ENCODE measurements around the gene FLNC. TPM values are rescaled to one million over a fixed set of nuclear protein-coding genes. Genes with fewer than 3 reads are reported as not detected.

The FLNC gene
- total RNA-seq, 1 donor from 2014 or later, result 149 TPM

DNA sequence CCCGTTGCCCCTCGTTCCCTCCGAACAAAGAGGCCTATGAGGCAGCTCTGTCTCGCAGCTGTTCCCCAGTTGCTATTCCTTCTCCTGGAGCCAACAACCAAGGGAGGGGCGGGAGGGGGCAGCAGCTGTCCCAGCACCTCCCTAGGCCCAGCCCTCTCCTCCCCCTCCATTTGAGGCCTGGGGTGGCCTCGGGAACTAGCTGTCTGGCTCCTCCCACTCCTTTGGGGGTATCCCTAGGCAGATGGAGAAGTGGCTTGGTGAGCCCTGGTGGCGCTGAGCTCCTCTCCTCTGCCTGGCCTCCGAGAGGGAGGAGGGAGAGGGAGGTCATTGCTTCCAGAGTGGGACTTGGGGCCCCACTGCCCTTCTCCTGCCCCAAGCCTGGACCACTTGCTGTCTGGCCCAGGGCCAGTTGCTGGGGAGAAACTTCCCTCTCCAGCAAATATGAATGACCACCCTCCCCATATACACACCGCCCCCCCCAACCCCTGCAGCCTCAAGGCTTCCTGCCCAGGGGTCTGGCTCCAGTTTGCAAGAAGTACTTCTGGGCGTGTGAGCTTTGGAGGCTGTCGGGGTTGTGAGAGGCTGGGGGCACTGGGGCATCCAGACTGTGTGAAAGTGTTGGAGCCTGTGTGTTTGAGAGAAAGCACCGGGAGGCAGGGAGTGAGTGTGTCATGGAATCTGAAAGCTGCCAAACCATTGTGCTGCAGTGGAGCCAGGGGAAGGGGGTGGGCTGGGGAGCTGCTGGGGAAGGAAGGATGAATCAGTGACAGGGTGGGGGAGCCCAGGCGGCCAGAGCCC lies 3.1 kb downstream of the FLNC start:
- H3K4me3 ChIP-seq (ENCODE audit: low read depth, low read length), result no peak overlapping the region
- TF ChIP-seq, protein P1, sequence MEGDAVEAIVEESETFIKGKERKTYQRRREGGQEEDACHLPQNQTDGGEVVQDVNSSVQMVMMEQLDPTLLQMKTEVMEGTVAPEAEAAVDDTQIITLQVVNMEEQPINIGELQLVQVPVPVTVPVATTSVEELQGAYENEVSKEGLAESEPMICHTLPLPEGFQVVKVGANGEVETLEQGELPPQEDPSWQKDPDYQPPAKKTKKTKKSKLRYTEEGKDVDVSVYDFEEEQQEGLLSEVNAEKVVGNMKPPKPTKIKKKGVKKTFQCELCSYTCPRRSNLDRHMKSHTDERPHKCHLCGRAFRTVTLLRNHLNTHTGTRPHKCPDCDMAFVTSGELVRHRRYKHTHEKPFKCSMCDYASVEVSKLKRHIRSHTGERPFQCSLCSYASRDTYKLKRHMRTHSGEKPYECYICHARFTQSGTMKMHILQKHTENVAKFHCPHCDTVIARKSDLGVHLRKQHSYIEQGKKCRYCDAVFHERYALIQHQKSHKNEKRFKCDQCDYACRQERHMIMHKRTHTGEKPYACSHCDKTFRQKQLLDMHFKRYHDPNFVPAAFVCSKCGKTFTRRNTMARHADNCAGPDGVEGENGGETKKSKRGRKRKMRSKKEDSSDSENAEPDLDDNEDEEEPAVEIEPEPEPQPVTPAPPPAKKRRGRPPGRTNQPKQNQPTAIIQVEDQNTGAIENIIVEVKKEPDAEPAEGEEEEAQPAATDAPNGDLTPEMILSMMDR (conservative IDR thresholded peaks at IDR 0.05; ENCODE audit: low read depth, low read length), result no peak
- DNase-seq (ENCODE audit: low read depth), result no peak

DNA sequence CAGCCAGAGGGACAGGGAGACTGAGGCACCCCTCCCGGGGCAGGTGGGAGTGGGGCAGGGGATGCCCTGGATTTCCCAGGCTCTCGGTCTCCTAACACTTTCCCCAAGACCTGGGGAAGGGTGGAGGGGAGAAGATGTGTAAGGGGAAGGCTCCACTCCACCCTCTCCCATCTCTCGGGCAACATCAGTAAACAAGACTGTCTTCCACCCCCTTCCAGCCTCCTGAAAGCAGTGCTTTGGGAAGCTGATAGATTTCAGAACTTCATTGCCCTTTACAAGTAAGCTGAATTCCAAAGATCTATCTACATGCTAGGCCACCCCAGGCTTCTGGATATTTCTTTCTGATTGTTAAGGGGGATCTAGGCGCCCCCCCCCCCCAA lies 3.7 kb downstream of the FLNC start:
- no peak for DNase-seq (ENCODE audit: low read depth)
- TF ChIP-seq, protein P1 (conservative IDR thresholded peaks at IDR 0.05; ENCODE audit: low read depth, low read length), result no peak
- no peak overlapping the region for H3K4me3 ChIP-seq (ENCODE audit: low read depth, low read length)

DNA sequence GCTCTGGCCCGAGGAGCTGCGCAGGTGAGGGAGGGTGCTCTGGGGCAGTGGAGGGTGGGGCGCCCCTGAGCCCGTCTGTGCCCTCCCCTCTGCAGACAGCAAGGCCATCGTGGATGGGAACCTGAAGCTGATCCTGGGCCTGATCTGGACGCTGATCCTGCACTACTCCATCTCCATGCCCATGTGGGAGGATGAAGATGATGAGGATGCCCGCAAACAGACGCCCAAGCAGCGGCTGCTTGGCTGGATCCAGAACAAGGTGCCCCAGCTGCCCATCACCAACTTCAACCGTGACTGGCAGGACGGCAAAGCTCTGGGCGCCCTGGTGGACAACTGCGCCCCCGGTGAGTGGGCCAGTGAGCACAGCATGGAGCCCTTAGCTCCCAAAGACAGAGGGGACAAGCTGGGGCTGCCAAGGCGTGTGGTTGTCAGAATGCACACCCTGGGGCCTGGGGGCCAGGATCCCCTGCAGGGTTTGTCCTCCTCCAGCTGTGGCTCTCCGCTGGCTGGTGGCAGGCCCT lies 5.1 kb downstream of the FLNC start:
- TF ChIP-seq, protein P1 (conservative IDR thresholded peaks at IDR 0.05; ENCODE audit: low read depth, low read length), result no peak
- no peak overlapping the region for H3K4me3 ChIP-seq (ENCODE audit: low read depth, low read length)
- no peak for DNase-seq (ENCODE audit: low read depth)

DNA sequence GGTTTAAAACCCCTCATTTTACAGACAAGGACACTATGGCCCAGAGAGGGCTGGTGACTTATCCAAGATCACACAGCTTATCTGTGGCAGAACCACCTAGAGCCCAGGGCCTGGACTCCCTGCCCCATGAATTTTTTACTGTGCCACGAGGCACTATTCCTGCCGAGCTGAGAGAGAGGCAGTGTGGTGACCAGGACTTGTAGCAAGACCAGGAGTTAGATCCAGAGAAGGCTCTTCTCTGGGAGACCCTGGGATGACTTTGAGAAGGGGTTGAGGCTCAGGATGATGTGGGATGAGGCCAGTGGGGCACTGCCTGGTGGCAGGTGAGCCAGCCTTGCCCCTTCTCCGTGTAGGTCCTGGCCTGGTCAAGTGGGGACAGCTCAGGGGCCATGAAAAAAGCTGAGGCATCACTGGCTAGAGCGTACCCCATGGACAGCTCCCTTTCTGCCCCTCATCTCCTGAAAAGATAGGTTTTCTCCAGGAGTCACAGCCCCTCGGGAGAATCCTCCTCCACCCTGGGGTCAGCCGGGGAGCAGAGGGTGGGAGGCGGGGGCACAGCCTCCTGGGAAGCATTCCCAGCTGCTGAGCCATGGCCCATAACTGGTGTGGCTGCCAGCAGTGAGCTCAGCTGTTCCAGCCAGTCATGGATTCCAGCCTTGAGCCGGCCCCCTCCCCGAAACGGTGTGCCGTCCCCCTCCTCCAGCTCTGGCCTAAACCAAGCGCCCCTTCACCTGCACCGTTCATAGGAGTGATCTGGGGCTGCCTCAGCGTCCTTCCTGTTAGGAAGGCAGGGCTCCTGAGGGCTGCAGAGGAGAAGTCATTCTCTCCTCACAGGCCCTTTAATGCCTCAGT lies 5.8 kb downstream of the FLNC start:
- TF ChIP-seq, protein P1 (conservative IDR thresholded peaks at IDR 0.05; ENCODE audit: low read depth, low read length), result no peak
- no peak overlapping the region for H3K4me3 ChIP-seq (ENCODE audit: low read depth, low read length)
- DNase-seq (ENCODE audit: low read depth), result no peak

DNA sequence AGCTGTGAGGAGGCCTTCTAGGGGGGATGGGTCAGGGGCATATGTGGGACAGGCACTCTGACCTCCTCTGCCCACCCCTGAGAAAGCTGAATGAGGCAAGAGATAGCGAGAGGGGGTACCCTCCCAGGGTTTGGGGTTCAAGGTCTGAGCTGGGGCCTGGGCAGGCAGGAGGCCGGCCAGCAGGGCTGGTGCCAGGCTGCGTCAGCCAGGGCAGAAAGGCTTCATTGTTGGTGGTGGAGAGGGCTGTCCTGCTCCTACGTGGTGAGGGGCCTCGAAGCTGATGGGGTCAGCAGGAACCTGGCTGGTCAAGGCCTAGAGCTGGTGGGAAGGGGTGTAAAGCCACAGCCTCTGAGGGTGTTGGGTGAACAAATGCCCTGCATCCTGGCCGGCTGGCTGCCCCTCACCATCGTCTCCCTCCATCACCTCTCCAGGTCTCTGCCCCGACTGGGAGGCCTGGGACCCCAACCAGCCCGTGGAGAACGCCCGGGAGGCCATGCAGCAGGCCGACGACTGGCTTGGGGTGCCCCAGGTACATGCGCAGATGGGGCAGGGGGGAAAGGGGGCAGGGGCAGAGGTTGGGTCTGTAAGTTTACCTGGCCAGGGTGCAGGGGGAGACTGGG lies 6.6 kb downstream of the FLNC start:
- H3K4me3 ChIP-seq (ENCODE audit: low read depth, low read length), result no peak overlapping the region
- no peak for DNase-seq (ENCODE audit: low read depth)
- TF ChIP-seq, protein P1 (conservative IDR thresholded peaks at IDR 0.05; ENCODE audit: low read depth, low read length), result no peak

DNA sequence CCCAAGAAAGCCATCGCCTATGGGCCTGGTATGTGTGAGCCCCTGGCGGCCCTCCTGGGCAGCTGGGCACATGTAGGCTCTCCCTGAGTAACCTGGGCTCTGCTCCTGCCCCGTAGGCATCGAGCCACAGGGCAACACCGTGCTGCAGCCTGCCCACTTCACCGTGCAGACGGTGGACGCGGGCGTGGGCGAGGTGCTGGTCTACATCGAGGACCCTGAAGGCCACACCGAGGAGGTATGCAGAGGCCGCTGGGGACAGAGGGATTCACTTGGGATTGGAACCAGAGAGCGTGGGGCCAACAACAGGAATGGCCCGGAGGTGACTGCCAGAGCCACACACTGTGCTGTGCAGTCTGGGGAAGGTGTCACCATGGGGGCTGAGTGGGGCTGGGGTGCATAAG lies 7.3 kb downstream of the FLNC start:
- no peak overlapping the region for H3K4me3 ChIP-seq (ENCODE audit: low read depth, low read length)
- no peak for DNase-seq (ENCODE audit: low read depth)
- TF ChIP-seq, protein P1 (conservative IDR thresholded peaks at IDR 0.05; ENCODE audit: low read depth, low read length), result no peak
